ENCODE data around the gene TMC7. TPM values are rescaled to one million over a fixed set of nuclear protein-coding genes. Genes with fewer than 3 reads are reported as not detected.

Gene TMC7
- 4.3 and 4.4 TPM in 2 replicates for total RNA-seq (2021)
- percentile 53 among the genes with signal in this experiment for Bru-seq, nascent RNA
- BruChase-seq, experiment 1, labeled RNA remaining after a 2-hour chase: percentile 51 among the genes with signal in this experiment
- BruChase-seq, experiment 2, labeled RNA remaining after a 6-hour chase: percentile 52 among the genes with signal in this experiment
- long read RNA-seq, transcript TMC7-201 (16 exons, 3,640 nt): major isoform, 5 of 16 reads
- long read RNA-seq, partial matches to known transcripts: 0 of 16 reads
- long read RNA-seq, other reads (novel, unspliced or antisense): 11 of 16 reads

DNA sequence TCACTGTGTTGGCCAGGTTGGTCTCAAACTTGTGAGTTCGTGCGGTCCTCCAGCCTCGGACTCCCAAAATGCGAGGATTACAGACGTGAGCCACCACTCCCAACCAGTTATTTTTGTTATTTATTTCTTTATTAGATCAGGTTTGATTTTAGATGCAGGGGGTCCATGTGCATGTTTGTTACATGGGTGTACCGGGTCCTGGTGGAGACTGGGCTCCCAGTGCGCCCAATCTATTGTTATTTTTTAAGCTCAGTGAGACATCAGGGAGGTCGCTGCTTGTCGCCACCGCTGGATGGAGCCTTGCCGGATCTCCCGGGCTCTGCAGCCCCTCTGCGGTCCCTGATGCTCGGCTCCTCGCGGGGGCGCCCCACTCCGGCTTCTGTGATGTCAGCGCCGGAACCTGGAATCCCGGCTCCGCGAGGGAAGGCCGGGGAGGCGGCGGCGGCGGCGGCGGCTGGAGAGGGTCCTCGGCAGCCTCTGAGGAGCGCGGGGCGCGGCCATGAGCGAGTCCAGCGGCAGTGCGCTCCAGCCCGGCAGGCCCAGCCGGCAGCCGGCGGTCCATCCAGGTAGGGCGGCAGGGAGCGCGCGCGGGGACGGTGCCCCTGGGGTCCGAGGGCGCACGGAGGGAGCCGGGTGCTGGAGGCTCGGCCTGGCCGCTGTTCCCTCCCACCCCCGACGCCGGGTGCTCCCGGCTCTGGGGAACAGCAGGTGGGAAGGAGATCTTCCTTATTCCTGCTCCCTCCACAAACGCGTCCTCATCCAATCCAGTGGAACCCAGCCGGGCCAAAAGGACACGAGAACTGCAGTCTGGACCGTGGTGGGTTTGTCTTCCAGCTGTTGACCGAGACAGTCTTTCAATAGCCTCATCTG, at the start of gene TMC7:
TSS of gene TMC7 (plus strand) at position 370 of the 870 bp plus-strand sequence. CDS start at position 500, 130 bp downstream.
- H3K4me1 ChIP-seq (replicated peaks; ENCODE audit: insufficient read depth): peaks cover 28% of the 10 kb centered on the region
- H3F3A ChIP-seq (ENCODE audit: insufficient read depth, low read depth): peaks cover 20% of the 10 kb centered on the region; the same call in 1 of the 2 replicates
- DNase-seq: peak; percentile 70 to 94
- H4K20me1 ChIP-seq (ENCODE audit: insufficient read depth): no peaks in the 10 kb centered on the region
- H3K4me3 ChIP-seq: peak within 1 kb of the TSS; percentile 74
- no TSS peak for BruUV-seq (replicated peaks)
- H3K9me2 ChIP-seq (ENCODE audit: insufficient read depth): no peaks in the 10 kb centered on the region
- POLR2A ChIA-PET (ENCODE audit: unreplicated experiment): interaction anchor here (0.6 to 0.7 kb wide), 4 partner anchors 14 to 134 kb away, joined by 3 to 8 read pairs (median 5); no protein-coding TSS in a partner anchor
- peak within 1 kb of the TSS; percentile 96 for H3K4me2 ChIP-seq
- no peaks in the 10 kb centered on the region for H3K79me2 ChIP-seq (ENCODE audit: low read depth)
- no peak within 1 kb of the TSS for H3K27ac ChIP-seq
- H2AFZ ChIP-seq: peak within 1 kb of the TSS; percentile 78
- no peaks in the 10 kb centered on the region for H3K27me3 ChIP-seq (ENCODE audit: insufficient read depth, low read depth)
- TF ChIP-seq EZH2 (IDR thresholded peaks at IDR 0.05; ENCODE audit: low read depth) (no peak), CTCF (conservative IDR thresholded peaks at IDR 0.05) (peak; percentile 79)
- CTCF ChIA-PET: interaction anchor here (0.5 to 1.4 kb wide), 13 partner anchors 25 to 543 kb away, joined by 3 to 19 read pairs (median 4); partner anchors contain the start of gene ARL6IP1
- intact Hi-C loops (cut with micrococcal nuclease; ENCODE audit: unreplicated experiment): loop anchor here (1.0 to 10.0 kb wide), 6 partner anchors 25 to 541 kb away; partner anchors contain the start of genes ARL6IP1, CCP110, COQ7 and GDE1
- no peaks in the 10 kb centered on the region for H3K36me3 ChIP-seq (ENCODE audit: low read depth)
- no peaks in the 10 kb centered on the region for H3K9me3 ChIP-seq (ENCODE audit: insufficient read depth, low read depth)

DNA sequence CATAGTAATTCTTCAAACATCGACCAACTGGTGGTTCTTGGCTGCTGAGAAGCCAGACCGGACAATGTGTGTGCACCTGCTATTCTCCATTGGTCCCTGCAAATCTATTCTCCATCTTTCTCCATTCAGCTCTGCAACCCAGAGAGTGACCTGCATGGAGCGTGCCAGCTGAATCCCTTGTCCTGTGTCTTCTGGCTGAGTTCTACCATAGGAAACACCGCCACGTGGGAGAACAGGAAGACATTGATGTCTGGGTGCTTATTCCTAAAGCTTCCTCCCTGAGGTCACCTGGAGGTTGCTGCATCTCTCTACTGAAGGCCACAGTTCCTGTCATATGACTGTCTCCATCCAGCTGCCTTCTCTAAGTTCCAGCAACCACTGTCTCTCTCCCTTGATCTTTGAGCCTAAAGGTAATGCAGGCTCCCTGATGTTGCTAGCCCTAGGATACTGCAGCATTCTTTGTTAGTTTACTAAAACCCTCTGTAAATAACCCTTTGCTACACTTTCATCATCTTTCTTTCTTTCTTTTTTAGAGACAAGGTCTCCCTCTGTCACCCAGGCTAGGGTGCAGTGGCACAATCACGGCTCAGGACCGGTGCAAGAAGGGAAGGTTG, 46.9 kb upstream of the TMC7 start:
- peaks cover 14% of the 10 kb centered on the region; the same call in 1 of the 2 replicates for H3F3A ChIP-seq (ENCODE audit: insufficient read depth, low read depth)
- DNase-seq: no peak
- H3K9me3 ChIP-seq (ENCODE audit: insufficient read depth, low read depth): no peaks in the 10 kb centered on the region
- H3K36me3 ChIP-seq (ENCODE audit: low read depth): no peaks in the 10 kb centered on the region
- no peaks in the 10 kb centered on the region for H3K9me2 ChIP-seq (ENCODE audit: insufficient read depth)
- H3K79me2 ChIP-seq (ENCODE audit: low read depth): no peaks in the 10 kb centered on the region
- TF ChIP-seq CTCF (conservative IDR thresholded peaks at IDR 0.05) (no peak), EZH2 (IDR thresholded peaks at IDR 0.05; ENCODE audit: low read depth) (no peak)
- intact Hi-C loops (cut with micrococcal nuclease; ENCODE audit: unreplicated experiment): no loop called here
- peaks cover 17% of the 10 kb centered on the region for H3K4me1 ChIP-seq (replicated peaks; ENCODE audit: insufficient read depth)
- H4K20me1 ChIP-seq (ENCODE audit: insufficient read depth): no peaks in the 10 kb centered on the region
- CTCF ChIA-PET: no interaction called here
- no peak overlapping the region for H2AFZ ChIP-seq
- no peak overlapping the region for H3K4me3 ChIP-seq
- no peak overlapping the region for H3K27ac ChIP-seq
- POLR2A ChIA-PET (ENCODE audit: unreplicated experiment): no interaction called here
- no peak overlapping the region for H3K4me2 ChIP-seq
- H3K27me3 ChIP-seq (ENCODE audit: insufficient read depth, low read depth): no peaks in the 10 kb centered on the region
- no TSS peak for BruUV-seq (replicated peaks)

- H3K9me3 ChIP-seq (ENCODE audit: insufficient read depth, low read depth): no peaks in the 10 kb centered on the region
- no peaks in the 10 kb centered on the region for H4K20me1 ChIP-seq (ENCODE audit: insufficient read depth)
- DNase-seq: no peak
- H3K36me3 ChIP-seq (ENCODE audit: low read depth): no peaks in the 10 kb centered on the region
- H3K4me1 ChIP-seq (replicated peaks; ENCODE audit: insufficient read depth): peaks cover 17% of the 10 kb centered on the region
- peaks cover 12% of the 10 kb centered on the region; the same call in 1 of the 2 replicates for H3F3A ChIP-seq (ENCODE audit: insufficient read depth, low read depth)
- H3K4me2 ChIP-seq: no peak overlapping the region
- H3K9me2 ChIP-seq (ENCODE audit: insufficient read depth): no peaks in the 10 kb centered on the region
- BruUV-seq (replicated peaks): no TSS peak
- no peaks in the 10 kb centered on the region for H3K27me3 ChIP-seq (ENCODE audit: insufficient read depth, low read depth)
- POLR2A ChIA-PET (ENCODE audit: unreplicated experiment): no interaction called here
- intact Hi-C loops (cut with micrococcal nuclease; ENCODE audit: unreplicated experiment): no loop called here
- no peaks in the 10 kb centered on the region for H3K79me2 ChIP-seq (ENCODE audit: low read depth)
- no peak overlapping the region for H2AFZ ChIP-seq
- no peak overlapping the region for H3K4me3 ChIP-seq
- H3K27ac ChIP-seq: no peak overlapping the region
- CTCF ChIA-PET: no interaction called here
- TF ChIP-seq CTCF (conservative IDR thresholded peaks at IDR 0.05): no peak
- no peak for TF ChIP-seq EZH2 (IDR thresholded peaks at IDR 0.05; ENCODE audit: low read depth)
Measured at GRCh38 chr16:18937390-18937789, 46.3 kb upstream of the TMC7 start.

Data from PC-9 (cell line).